ENCODE measurements around the gene BCR.

Gene BCR

DNA sequence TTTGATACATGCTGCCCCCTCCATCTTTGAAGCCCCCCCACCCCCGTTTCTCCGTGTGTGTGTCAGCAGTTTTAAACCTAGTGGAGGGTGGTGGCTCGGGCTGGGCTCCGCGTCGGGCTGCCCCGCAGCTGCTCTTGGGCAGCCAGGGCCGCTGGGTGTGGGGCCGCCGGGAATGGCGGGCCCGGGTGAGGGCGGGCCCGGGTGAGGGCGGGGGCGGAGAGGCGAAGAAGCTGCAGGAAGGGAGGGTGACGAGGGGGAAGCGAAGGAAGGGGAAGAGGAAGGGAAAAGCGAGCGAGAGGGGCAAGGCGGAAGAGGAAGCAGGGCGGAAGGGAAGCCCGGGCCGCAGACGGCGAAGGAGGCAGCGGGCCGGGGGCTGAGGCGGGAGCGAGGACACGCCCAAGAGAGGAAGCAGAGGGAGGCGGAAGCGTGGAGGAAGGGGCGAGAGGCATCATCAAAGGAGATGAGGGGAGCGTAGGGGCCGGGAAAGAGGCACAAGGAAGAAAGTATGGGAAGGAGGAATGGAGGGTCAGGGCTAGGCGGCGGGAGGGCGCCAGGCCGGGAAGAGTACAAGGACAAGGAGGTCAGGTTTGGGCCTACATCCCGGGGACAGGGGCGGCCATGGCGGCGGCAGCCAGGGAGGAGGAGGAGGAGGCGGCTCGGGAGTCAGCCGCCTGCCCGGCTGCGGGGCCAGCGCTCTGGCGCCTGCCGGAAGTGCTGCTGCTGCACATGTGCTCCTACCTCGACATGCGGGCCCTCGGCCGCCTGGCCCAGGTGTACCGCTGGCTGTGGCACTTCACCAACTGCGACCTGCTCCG lies 82.4 kb downstream of the BCR start:
- DNase-seq (ENCODE audit: low spot score) = no peak

GRCh38 chr22:23263651-23264555 lies 83.6 kb downstream of the BCR start:
- peak; percentile 68 for DNase-seq (ENCODE audit: low spot score)

DNA sequence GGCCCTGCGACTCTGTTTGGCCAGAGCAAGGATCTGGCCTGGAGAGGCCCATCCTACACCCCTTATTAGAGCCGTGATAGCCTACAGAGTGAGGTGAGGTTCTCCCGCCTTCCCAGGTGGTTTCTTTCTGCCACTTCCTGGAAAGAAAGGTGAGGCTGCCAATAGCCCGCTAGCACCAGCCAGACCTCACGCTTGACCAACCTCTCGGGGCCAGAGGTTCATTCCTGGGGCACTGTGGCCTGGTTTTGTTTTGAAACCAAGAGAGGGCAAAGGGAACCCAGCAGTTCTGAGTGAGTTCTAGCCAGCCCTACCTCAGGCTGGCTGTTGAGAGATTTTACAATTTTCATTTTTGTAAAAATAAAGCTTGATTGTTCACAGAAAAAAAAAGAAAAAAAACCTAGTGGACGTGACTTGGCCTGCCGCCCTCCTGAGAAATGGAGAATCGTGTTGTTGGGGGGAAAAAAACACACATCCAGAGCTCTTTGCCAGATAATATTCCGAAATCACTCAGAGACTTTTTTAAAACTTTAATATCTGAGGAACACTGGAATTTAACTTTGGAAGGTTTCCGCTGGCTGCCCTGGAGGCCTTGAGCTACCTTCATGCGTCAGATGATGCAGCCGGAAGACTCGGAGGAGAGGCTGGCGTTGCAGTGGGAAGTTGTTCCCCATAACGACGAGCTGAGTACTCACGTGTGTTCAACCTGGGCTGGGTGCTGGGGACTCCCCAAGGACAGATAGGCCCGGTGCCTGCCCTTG lies 84.5 kb downstream of the BCR start:
- DNase-seq (ENCODE audit: low spot score) = no peak

- no peak for DNase-seq (ENCODE audit: low spot score)
Observed at GRCh38 chr22:23265368-23265700, 85.0 kb downstream of the BCR start.

DNA sequence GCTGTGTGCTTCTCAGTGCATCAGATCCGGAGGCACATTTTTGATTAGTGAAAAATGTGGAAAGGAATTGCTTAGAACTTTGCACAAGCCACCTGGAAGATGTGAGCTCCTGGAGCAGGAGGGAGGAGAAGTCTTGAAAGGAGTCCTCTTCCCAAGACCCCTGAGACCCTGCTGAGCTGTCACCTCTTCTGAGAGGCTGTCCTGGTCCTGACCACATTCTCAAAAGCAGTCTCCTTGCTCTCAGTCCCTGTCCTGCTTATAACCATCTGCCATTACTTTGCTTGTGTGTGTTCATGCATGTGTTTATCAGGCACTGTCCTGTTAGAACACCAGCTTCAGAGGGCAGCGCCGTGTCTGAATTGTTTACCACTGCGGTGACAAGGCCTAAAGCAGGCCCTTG lies 86.5 kb downstream of the BCR start:
- DNase-seq (ENCODE audit: low spot score) = no peak

- no peak for DNase-seq (ENCODE audit: low spot score)
Observed at GRCh38 chr22:23267226-23268043, 87.1 kb downstream of the BCR start.

GRCh38 chr22:23268139-23268712 lies 87.9 kb downstream of the BCR start:
- DNase-seq (ENCODE audit: low spot score) = no peak

GRCh38 chr22:23268877-23269276 lies 88.6 kb downstream of the BCR start:
- no peak for DNase-seq (ENCODE audit: low spot score)

GRCh38 chr22:23269441-23270211 lies 89.3 kb downstream of the BCR start:
- no peak for DNase-seq (ENCODE audit: low spot score)

DNA sequence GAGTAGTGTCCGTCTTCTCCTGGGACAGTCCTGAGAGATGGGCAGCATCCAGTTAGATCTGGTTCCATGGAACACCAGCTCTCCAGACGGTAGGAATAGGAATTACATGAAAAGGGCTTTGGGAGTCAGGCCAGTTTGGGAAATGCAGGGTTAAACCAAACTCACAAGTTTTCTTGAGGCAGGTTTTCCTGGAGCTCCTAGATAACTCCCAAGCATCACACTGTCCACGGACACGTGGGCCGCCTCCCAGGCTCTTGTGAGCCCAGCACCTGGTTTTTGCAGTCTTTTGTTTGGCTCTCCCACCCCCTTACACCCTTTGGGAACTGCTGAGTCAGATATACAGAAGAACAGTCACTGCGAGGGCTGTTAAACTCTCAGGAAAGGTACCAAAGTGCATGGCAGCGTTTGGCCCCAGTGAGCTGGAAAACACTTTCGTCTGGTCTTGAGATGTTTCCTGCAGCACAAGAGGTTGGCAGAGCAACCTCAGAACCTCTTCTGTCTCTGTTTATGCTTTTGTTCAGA lies 90.0 kb downstream of the BCR start:
- no peak for DNase-seq (ENCODE audit: low spot score)

DNA sequence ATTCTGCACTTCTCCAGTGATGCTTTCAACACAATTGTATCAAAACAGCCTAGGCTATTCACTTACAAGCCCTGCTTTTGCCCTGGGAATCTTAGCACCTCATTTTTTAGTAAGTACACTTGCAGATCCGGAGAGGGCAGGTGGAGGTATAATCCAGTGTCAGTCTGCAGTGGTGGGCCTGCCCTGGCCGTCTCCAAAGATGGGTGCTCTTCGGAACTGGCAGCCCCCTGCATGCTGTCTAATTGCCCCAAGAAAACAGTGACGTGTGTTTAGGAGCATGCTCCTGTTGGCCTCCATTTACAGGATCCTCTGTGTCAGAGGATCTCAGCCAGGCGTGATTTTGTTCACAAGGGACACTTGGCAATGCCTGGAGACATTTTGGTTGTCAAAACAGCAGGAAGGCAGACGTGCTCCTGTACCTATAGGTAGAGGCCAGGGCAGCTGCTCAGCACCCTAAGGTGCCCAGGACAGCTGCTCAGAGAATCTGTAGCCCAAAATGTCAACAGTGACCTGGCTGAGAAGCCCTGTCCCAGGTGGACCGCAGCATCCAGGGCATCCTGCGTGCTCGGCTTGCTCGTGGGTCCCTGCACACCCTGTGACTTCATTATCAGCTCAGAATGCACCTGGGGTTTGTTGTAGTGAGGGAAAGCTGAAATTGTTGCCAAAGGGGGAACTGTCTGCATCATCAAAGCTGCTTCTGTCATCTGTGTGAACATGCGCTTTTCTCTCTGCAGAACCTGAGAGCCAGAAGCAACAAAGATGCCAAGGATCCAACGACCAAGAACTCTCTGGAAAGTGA lies 90.7 kb downstream of the BCR start:
- DNase-seq (ENCODE audit: low spot score) = no peak

- DNase-seq (ENCODE audit: low spot score) = no peak
Observed at GRCh38 chr22:23271597-23271908, 91.2 kb downstream of the BCR start.

DNA sequence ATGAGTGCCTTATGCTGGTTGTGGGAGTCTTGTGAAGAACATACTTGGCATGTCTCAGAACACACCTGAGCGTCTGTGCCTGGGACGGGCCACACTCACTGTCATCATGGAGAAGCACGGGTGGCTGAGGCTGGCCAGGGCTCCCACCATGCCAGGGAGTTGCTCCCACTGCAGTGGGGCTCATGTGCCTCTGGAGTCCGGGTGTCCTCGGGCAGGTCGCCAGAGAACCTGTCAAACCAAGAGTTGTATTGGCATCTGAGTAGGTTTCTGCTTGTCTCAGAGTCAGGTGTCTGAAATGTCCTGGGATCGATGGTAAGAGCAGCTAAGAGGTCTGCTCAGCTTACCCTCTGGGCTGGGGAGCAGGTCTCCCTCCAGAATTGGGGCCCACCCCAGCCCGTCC lies 92.1 kb downstream of the BCR start:
- no peak for DNase-seq (ENCODE audit: low spot score)

- DNase-seq (ENCODE audit: low spot score) = no peak
Observed at GRCh38 chr22:23272834-23273233, 92.5 kb downstream of the BCR start.

DNA sequence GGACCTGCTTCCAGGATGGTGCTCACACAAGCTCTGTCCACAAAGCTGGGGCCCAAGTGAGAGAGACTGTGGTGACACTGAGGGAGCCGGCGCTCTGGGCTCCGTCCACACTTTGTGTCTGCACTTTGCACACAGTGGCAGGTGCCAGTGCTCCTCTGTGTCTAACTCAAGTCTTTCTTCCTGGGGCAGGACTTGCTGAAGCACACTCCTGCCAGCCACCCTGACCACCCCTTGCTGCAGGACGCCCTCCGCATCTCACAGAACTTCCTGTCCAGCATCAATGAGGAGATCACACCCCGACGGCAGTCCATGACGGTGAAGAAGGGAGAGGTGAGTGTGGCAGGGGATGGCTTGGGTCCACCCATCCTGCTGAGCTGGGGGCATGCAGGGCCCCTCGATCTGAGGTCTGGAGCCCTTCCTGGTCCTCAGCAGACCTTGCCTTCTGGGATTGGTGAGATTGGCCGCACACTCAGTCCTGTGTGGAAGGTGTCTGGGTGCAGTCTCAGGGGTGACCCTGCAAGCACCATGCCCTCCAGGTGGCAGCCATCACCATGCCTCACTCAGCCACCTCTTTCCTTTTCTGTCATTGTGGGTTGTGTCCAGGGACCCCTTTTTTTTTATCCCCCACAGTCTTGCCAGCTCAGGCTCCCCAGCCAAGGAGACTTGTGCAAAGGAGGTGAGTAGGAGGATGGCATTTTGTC lies 93.3 kb downstream of the BCR start:
- DNase-seq (ENCODE audit: low spot score) = no peak

GRCh38 chr22:23274146-23274526 lies 93.8 kb downstream of the BCR start:
- no peak for DNase-seq (ENCODE audit: low spot score)

DNA sequence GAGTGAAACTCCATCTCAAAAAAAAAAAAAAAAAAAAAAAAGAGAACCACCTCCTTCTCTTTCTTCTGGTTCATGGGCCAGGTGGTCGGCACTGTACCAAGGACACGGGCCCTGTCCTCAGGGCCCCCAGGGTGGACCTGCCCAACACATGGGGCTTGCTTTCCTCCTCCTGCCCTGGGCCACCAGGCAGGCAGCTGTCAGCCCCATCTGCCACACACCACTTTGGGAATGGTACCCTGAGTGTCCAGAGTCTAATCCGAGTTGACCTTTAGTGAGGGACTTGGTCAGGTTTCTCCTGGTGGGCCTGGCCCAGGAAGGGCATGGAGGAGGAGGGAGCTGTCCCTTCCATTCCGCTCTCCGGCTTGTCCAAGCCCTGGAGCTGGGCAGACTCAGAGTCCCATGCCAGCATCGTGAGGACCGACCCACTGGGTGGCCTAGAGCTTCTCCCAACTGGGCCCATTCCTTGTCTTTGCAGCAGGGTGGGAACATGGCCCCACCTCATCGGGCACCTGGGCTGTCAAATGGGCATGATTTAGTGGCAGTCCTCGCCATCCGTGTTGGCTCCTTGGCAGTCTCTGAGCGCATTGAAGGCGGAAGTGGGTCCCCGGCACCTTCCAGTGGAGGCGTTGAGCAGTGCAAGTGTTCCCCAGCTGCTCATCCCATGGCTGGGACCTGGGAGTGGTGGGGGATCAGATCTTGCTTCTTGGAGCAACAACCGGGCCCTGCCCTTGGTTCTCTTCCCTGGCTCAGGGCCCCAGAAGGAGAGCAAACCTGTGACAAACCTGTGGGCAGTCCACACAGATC lies 94.8 kb downstream of the BCR start:
- DNase-seq (ENCODE audit: low spot score) = no peak

DNA sequence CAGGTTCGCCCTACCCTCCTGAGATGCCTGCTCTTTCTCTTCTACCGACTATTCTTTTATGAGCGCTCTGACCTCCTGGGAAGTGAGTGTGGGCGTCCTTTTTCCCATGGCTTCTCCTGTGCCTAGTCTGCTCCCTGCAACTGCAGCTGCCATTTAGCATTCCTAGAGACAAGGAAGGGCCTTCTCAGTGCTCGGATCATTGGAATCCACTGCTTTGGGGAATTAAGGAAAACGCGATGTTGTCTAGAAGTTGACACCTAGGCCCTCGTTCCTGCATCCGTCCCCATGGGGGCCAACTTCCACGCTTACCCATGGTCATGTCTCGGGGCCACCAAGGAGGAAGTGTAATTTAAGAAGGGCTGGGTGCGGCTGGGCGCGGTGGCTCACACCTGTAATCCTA lies 95.4 kb downstream of the BCR start:
- DNase-seq (ENCODE audit: low spot score) = no peak
